HEK293 (cell line): ENCODE data around the gene FGF8.

Experiments used
- MYNN ChIP-seq: fragments of 450-650 bp; formaldehyde crosslinking; IDR thresholded peaks from 2 replicates; pipeline ENCODE4 v1.5.1; 2016; ENCODE audit warnings: missing biosample characterization, missing genetic modification characterization, borderline replicate concordance
- TCF7L2 ChIP-seq: IDR thresholded peaks from 2 replicates; pipeline ENCODE4 v1.6.1; 2011; ENCODE audit warnings: low read depth, mild to moderate bottlenecking, inconsistent platforms, low read length, moderate library complexity, borderline replicate concordance
- ZNF138 ChIP-seq: fragments of 450-650 bp; formaldehyde crosslinking; IDR thresholded peaks from 2 replicates; pipeline ENCODE4 v1.5.1; 2016; ENCODE audit warnings: missing biosample characterization, missing genetic modification characterization, borderline replicate concordance
- TF ChIP-seq, protein P1 (sequence below): fragments of 450-650 bp; formaldehyde crosslinking; IDR thresholded peaks from 2 replicates; pipeline ENCODE4 v1.5.1; 2016; ENCODE audit warnings: missing biosample characterization, missing genetic modification characterization

- TF ChIP-seq MYNN (tag by site-specific recombination) (no peak), ZNF138 (tag by site-specific recombination) (no peak), TCF7L2 (no peak)
- TF ChIP-seq, protein P1, sequence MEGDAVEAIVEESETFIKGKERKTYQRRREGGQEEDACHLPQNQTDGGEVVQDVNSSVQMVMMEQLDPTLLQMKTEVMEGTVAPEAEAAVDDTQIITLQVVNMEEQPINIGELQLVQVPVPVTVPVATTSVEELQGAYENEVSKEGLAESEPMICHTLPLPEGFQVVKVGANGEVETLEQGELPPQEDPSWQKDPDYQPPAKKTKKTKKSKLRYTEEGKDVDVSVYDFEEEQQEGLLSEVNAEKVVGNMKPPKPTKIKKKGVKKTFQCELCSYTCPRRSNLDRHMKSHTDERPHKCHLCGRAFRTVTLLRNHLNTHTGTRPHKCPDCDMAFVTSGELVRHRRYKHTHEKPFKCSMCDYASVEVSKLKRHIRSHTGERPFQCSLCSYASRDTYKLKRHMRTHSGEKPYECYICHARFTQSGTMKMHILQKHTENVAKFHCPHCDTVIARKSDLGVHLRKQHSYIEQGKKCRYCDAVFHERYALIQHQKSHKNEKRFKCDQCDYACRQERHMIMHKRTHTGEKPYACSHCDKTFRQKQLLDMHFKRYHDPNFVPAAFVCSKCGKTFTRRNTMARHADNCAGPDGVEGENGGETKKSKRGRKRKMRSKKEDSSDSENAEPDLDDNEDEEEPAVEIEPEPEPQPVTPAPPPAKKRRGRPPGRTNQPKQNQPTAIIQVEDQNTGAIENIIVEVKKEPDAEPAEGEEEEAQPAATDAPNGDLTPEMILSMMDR (tag by site-specific recombination): no peak
Observed at GRCh38 chr10:101772017-101772894, 3.7 kb downstream of the FGF8 start.
